Type B pancreatic cell (in vitro differentiated cells): ENCODE results near the gene FCRL6. TPM values are rescaled to one million over a fixed set of nuclear protein-coding genes. Genes with fewer than 3 reads are reported as not detected.
A peak's percentile ranks its signal among the peaks of the same experiment; 100 is the strongest.

ENCODE experiments used
- DNase-seq: peaks from one replicate; pipeline ENCODE4 v3.0.0; 2021; ENCODE audit warnings: mixed read lengths; ENCODE audit not compliant: unreplicated experiment; ENCODE audit errors: extremely low spot score
- H3K27ac Mint-ChIP-seq: 2 replicates; pipeline ENCODE4 v1.8.0; 2021; ENCODE audit warnings: mild to moderate bottlenecking, mixed read lengths
- H3K27me3 Mint-ChIP-seq: 2 replicates; pipeline ENCODE4 v1.8.0; 2021; ENCODE audit warnings: mixed read lengths
- H3K36me3 Mint-ChIP-seq: 2 replicates; pipeline ENCODE4 v1.8.0; 2021; ENCODE audit warnings: mixed read lengths
- H3K4me1 Mint-ChIP-seq: one replicate; pipeline ENCODE4 v1.8.0; 2021; ENCODE audit warnings: mixed read lengths; ENCODE audit not compliant: unreplicated experiment
- H3K4me3 Mint-ChIP-seq: 2 replicates; pipeline ENCODE4 v1.8.0; 2021; ENCODE audit warnings: mild to moderate bottlenecking, mixed read lengths
- H3K9me3 Mint-ChIP-seq: 2 replicates; pipeline ENCODE4 v1.8.0; 2021; ENCODE audit warnings: mixed read lengths
- CTCF ChIP-seq: fragments of 200-600 bp; sonication (generic); conservative IDR thresholded peaks from 2 replicates; pipeline ENCODE4 v1.5.0; 2021; ENCODE audit warnings: antibody characterized with exemption, mild to moderate bottlenecking
- total RNA-seq: library from RNA; stranded (reverse); gene quantifications from 2 replicates; pipeline ENCODE4 v1.2.1, GENCODE V29; 2021; ENCODE audit warnings: low replicate concordance

The FCRL6 gene
- total RNA-seq, 1 donor from 2014 or later, result not detected

- no peak for TF ChIP-seq CTCF
- Mint-ChIP-seq H3K27ac (peak overlapping the region; percentile 19), H3K27me3 (peaks cover 43% of the 10 kb centered on the region), H3K4me1 (peaks cover 9% of the 10 kb centered on the region), H3K36me3 (no peaks in the 10 kb centered on the region), H3K4me3 (no peak overlapping the region), H3K9me3 (no peaks in the 10 kb centered on the region)
- no peak for DNase-seq
Measured at GRCh38 chr1:159845751-159846629, 43.8 kb downstream of the FCRL6 start.

GRCh38 chr1:159847231-159847630 lies 45.1 kb downstream of the FCRL6 start:
- Mint-ChIP-seq H3K27ac (no peak overlapping the region), H3K9me3 (no peaks in the 10 kb centered on the region), H3K27me3 (peaks cover 48% of the 10 kb centered on the region), H3K36me3 (no peaks in the 10 kb centered on the region), H3K4me3 (no peak overlapping the region), H3K4me1 (peaks cover under 1% of the 10 kb centered on the region)
- no peak for DNase-seq
- TF ChIP-seq CTCF, result no peak

GRCh38 chr1:159848326-159848725 lies 46.2 kb downstream of the FCRL6 start:
- DNase-seq, result no peak
- Mint-ChIP-seq H3K27me3 (peaks cover 57% of the 10 kb centered on the region), H3K9me3 (no peaks in the 10 kb centered on the region), H3K4me3 (no peak overlapping the region), H3K4me1 (no peaks in the 10 kb centered on the region), H3K27ac (no peak overlapping the region), H3K36me3 (no peaks in the 10 kb centered on the region)
- TF ChIP-seq CTCF, result no peak

- TF ChIP-seq CTCF, result no peak
- H3K4me1 Mint-ChIP-seq, result peaks cover 7% of the 10 kb centered on the region
- no peaks in the 10 kb centered on the region for H3K9me3 Mint-ChIP-seq
Measured at GRCh38 chr1:159849626-159850366, 47.6 kb downstream of the FCRL6 start.

GRCh38 chr1:159851407-159851806 lies 49.2 kb downstream of the FCRL6 start:
- no peak for TF ChIP-seq CTCF
- Mint-ChIP-seq H3K27me3 (peaks cover 53% of the 10 kb centered on the region), H3K4me1 (peaks cover 7% of the 10 kb centered on the region), H3K36me3 (no peaks in the 10 kb centered on the region), H3K4me3 (no peak overlapping the region), H3K27ac (no peak overlapping the region), H3K9me3 (no peaks in the 10 kb centered on the region)
- DNase-seq, result no peak

More at GRCh38 chr1:159849626-159850366, 47.6 kb downstream of the FCRL6 start:
- no peaks in the 10 kb centered on the region for H3K36me3 Mint-ChIP-seq
- H3K27ac Mint-ChIP-seq, result no peak overlapping the region
- no peak for DNase-seq
- H3K27me3 Mint-ChIP-seq, result peaks cover 54% of the 10 kb centered on the region
- H3K4me3 Mint-ChIP-seq, result no peak overlapping the region
